ENCODE measurements around the gene BAHCC1. TPM values are rescaled to one million over a fixed set of nuclear protein-coding genes. Genes with fewer than 3 reads are reported as not detected.
A peak's percentile ranks its signal among the peaks of the same experiment; 100 is the strongest.
"Not testable (repeated sequence)": the region's sequence is repeated elsewhere in the genome, so short reads cannot be mapped to it uniquely, and the experiment has no call there.

BAHCC1 gene
- total RNA-seq, 2 donors from 2014 or later, result 11.4 to 28.9 TPM

GRCh38 chr17:81348097-81349055, 46.9 kb upstream of the BAHCC1 start:
- Histone ChIP-seq H3K27ac (peak overlapping the region in 1 of 2 donors; percentile 9), H3K4me3 (no peak overlapping the region), H3K9me3 (no peaks in the 10 kb centered on the region), H3K27me3 (replicated peaks; ENCODE audit: insufficient read depth) (no peaks in the 10 kb centered on the region), H3K36me3 (no peaks in the 10 kb centered on the region), H3K4me1 (replicated peaks) (no peaks in the 10 kb centered on the region)
- TF ChIP-seq POLR2A (IDR thresholded peaks at IDR 0.05) (no peak), POLR2AphosphoS5 (IDR thresholded peaks at IDR 0.05) (peak; percentile 51)
- intact Hi-C loops (cut with DNase I), result no loop called here
- no peak for DNase-seq (ENCODE audit: low spot score)
- WGBS, result 86% methylated on average over 21 of the region's 21 CpGs

- no peaks in the 10 kb centered on the region for H3K27me3 ChIP-seq (replicated peaks; ENCODE audit: insufficient read depth)
- H3K4me3 ChIP-seq, result no peak overlapping the region
- H3K9me3 ChIP-seq, result no peaks in the 10 kb centered on the region
- H3K4me1 ChIP-seq (replicated peaks), result no peaks in the 10 kb centered on the region
- no peak overlapping the region for H3K27ac ChIP-seq
- intact Hi-C loops (cut with DNase I), result no loop called here
- 75% methylated on average over 28 of the region's 28 CpGs for WGBS
- H3K36me3 ChIP-seq, result no peaks in the 10 kb centered on the region
- no peak for TF ChIP-seq CTCF (IDR thresholded peaks at IDR 0.05)
- no peak for TF ChIP-seq POLR2A (IDR thresholded peaks at IDR 0.05)
- no peak for TF ChIP-seq POLR2AphosphoS5 (IDR thresholded peaks at IDR 0.05)
- no peak for DNase-seq (ENCODE audit: low spot score)
These were observed 45.6 kb upstream of the BAHCC1 start for GRCh38 chr17:81349397-81350319.

- 66% methylated on average over 8 of the region's 8 CpGs for WGBS
- Histone ChIP-seq H3K9me3 (no peaks in the 10 kb centered on the region), H3K4me3 (no peak overlapping the region), H3K36me3 (no peaks in the 10 kb centered on the region), H3K27me3 (replicated peaks; ENCODE audit: insufficient read depth) (no peaks in the 10 kb centered on the region), H3K27ac (no peak overlapping the region), H3K4me1 (replicated peaks) (no peaks in the 10 kb centered on the region)
- no peak for DNase-seq (ENCODE audit: low spot score)
- intact Hi-C loops (cut with DNase I), result no loop called here
- TF ChIP-seq POLR2AphosphoS5 (IDR thresholded peaks at IDR 0.05) (no peak), CTCF (IDR thresholded peaks at IDR 0.05) (no peak)
These were observed 44.9 kb upstream of the BAHCC1 start for GRCh38 chr17:81350320-81350890.

- H3K27me3 ChIP-seq (replicated peaks; ENCODE audit: insufficient read depth); H3K36me3 ChIP-seq; H3K9me3 ChIP-seq; intact Hi-C loops (cut with DNase I); H3K27ac ChIP-seq; DNase-seq (ENCODE audit: low spot score); H3K4me1 ChIP-seq (replicated peaks); H3K4me3 ChIP-seq: not testable (repeated sequence)
- WGBS, result 79% methylated on average over 19 of the region's 25 CpGs
These were observed 43.8 kb upstream of the BAHCC1 start for GRCh38 chr17:81351329-81352052.

- intact Hi-C loops (cut with DNase I); DNase-seq (ENCODE audit: low spot score); H3K4me3 ChIP-seq; H3K27me3 ChIP-seq (replicated peaks; ENCODE audit: insufficient read depth); H3K36me3 ChIP-seq; H3K9me3 ChIP-seq; H3K27ac ChIP-seq; H3K4me1 ChIP-seq (replicated peaks): not testable (repeated sequence)
- 64% methylated on average over 4 of the region's 38 CpGs for WGBS
These were observed 43.2 kb upstream of the BAHCC1 start for GRCh38 chr17:81352056-81352455.

Data from prostate gland (tissue), 2 donors.